SK-N-SH treated with all-trans-retinoic acid at 6 μM for 48 hours (cell line): ENCODE data around the gene CCDC32.

Experiments
- ATAC-seq: fragments of 200-7000 bp; cut with Tn5 transposase; 3 replicates; pipeline ENCODE4 v1.9.1; 2020; ENCODE audit warnings: mild to moderate bottlenecking, moderate library complexity
- BACH2 ChIP-seq: fragments of 250-450 bp; sonication (Bioruptor Pico); IDR thresholded peaks from 2 replicates; pipeline ENCODE4 v1.9.0; 2021; ENCODE audit warnings: mild to moderate bottlenecking, borderline replicate concordance
- CREB5 ChIP-seq: fragments of 250-450 bp; sonication (Bioruptor Pico); IDR thresholded peaks from 2 replicates; pipeline ENCODE4 v1.5.1; 2020; ENCODE audit warnings: low read depth, mild to moderate bottlenecking, moderate library complexity
- CSDC2 ChIP-seq: fragments of 250-450 bp; sonication (Bioruptor Pico); IDR thresholded peaks from 2 replicates; pipeline ENCODE4 v1.5.0; 2020; ENCODE audit warnings: mild to moderate bottlenecking, moderate library complexity
- CSRNP3 ChIP-seq: fragments of 250-450 bp; sonication (Bioruptor Pico); IDR thresholded peaks from 2 replicates; pipeline ENCODE4 v1.5.1; 2021; ENCODE audit warnings: mild to moderate bottlenecking, moderate library complexity
- ESRRG ChIP-seq: fragments of 250-450 bp; sonication (Bioruptor Pico); IDR thresholded peaks from 2 replicates; pipeline ENCODE4 v1.6.1; 2021; ENCODE audit warnings: mild to moderate bottlenecking
- GLIS3 ChIP-seq: fragments of 250-450 bp; sonication (Bioruptor Pico); IDR thresholded peaks from 2 replicates; pipeline ENCODE4 v1.5.0; 2020; ENCODE audit warnings: mild to moderate bottlenecking, moderate library complexity
- ISL1 ChIP-seq: fragments of 250-450 bp; sonication (Bioruptor Pico); IDR thresholded peaks from 2 replicates; pipeline ENCODE4 v2.1.2; 2022; ENCODE audit warnings: mild to moderate bottlenecking, moderate library complexity
- PATZ1 ChIP-seq: fragments of 250-450 bp; sonication (Bioruptor Pico); IDR thresholded peaks from 2 replicates; pipeline ENCODE4 v1.8.0; 2020; ENCODE audit warnings: mild to moderate bottlenecking, moderate library complexity, borderline replicate concordance
- POU6F1 ChIP-seq: fragments of 250-450 bp; sonication (Bioruptor Pico); IDR thresholded peaks from 2 replicates; pipeline ENCODE4 v1.8.0; 2021; ENCODE audit warnings: low read depth, mild to moderate bottlenecking, moderate library complexity, borderline replicate concordance
- PPARA ChIP-seq: fragments of 250-450 bp; sonication (Bioruptor Pico); IDR thresholded peaks from 2 replicates; pipeline ENCODE4 v1.5.0; 2020; ENCODE audit warnings: mild to moderate bottlenecking, borderline replicate concordance
- SNAI2 ChIP-seq: fragments of 250-450 bp; sonication (Bioruptor Pico); IDR thresholded peaks from 2 replicates; pipeline ENCODE4 v1.5.0; 2020; ENCODE audit warnings: mild to moderate bottlenecking, moderate library complexity
- TOX ChIP-seq: fragments of 250-450 bp; sonication (Bioruptor Pico); IDR thresholded peaks from 2 replicates; pipeline ENCODE4 v1.8.0; 2021; ENCODE audit warnings: mild to moderate bottlenecking, moderate library complexity, borderline replicate concordance
- TSHZ2 ChIP-seq: fragments of 250-450 bp; sonication (Bioruptor Pico); IDR thresholded peaks from 2 replicates; pipeline ENCODE4 v1.5.0; 2020; ENCODE audit warnings: mild to moderate bottlenecking, moderate library complexity
- ZC3H10 ChIP-seq: fragments of 250-450 bp; sonication (Bioruptor Pico); IDR thresholded peaks from 2 replicates; pipeline ENCODE4 v1.5.1; 2021; ENCODE audit warnings: mild to moderate bottlenecking, moderate library complexity
- ZFP3 ChIP-seq: fragments of 250-450 bp; sonication (Bioruptor Pico); IDR thresholded peaks from 2 replicates; pipeline ENCODE4 v1.5.0; 2020; ENCODE audit warnings: mild to moderate bottlenecking, moderate library complexity
- ZNF565 ChIP-seq: fragments of 450-650 bp; formaldehyde crosslinking; conservative IDR thresholded peaks from 2 replicates; pipeline ENCODE4 v1.5.0; 2020; ENCODE audit warnings: low read depth, mild to moderate bottlenecking, moderate library complexity
- ZNF70 ChIP-seq: fragments of 450-650 bp; formaldehyde crosslinking; IDR thresholded peaks from 2 replicates; pipeline ENCODE4 v1.5.0; 2020; ENCODE audit warnings: mild to moderate bottlenecking, moderate library complexity
- ZNF8 ChIP-seq: fragments of 450-650 bp; formaldehyde crosslinking; IDR thresholded peaks from 2 replicates; pipeline ENCODE4 v1.5.0; 2020; ENCODE audit warnings: mild to moderate bottlenecking, moderate library complexity

Gene CCDC32

GRCh38 chr15:40549894-40550293 lies 14.9 kb downstream of the CCDC32 start (continued):
- TF ChIP-seq TSHZ2: no peak

- TF ChIP-seq ISL1 (CRISPR knock-in tag) (no peak), TOX (no peak)
- no peak for ATAC-seq
These were observed 16.2 kb downstream of the CCDC32 start for GRCh38 chr15:40548610-40549009.

- no peak for TF ChIP-seq CSDC2 (CRISPR knock-in tag)
- no peak for TF ChIP-seq ZC3H10 (CRISPR knock-in tag)
- TF ChIP-seq POU6F1 (CRISPR knock-in tag): no peak
- no peak for TF ChIP-seq ESRRG
- no peak for TF ChIP-seq ZNF8 (CRISPR knock-in tag)
- no peak for TF ChIP-seq SNAI2
- TF ChIP-seq PPARA: no peak
- TF ChIP-seq PATZ1 (CRISPR knock-in tag): no peak
- TF ChIP-seq CREB5 (CRISPR knock-in tag): no peak
- no peak for TF ChIP-seq TSHZ2
- TF ChIP-seq ISL1 (CRISPR knock-in tag): no peak
- TF ChIP-seq ZFP3 (CRISPR knock-in tag): no peak
- TF ChIP-seq BACH2 (CRISPR knock-in tag): no peak
- TF ChIP-seq, all 23 proteins: peak for 0
- no peak for ATAC-seq
These were observed 19.4 kb downstream of the CCDC32 start for GRCh38 chr15:40545457-40545856.

- no peak for ATAC-seq
- TF ChIP-seq POU6F1 (CRISPR knock-in tag): no peak
- TF ChIP-seq CSDC2 (CRISPR knock-in tag): no peak
- TF ChIP-seq CSRNP3 (CRISPR knock-in tag): no peak
- TF ChIP-seq PPARA: no peak
- no peak for TF ChIP-seq BACH2 (CRISPR knock-in tag)
- TF ChIP-seq CREB5 (CRISPR knock-in tag): no peak
- TF ChIP-seq ZNF70 (CRISPR knock-in tag): no peak
- no peak for TF ChIP-seq ZC3H10 (CRISPR knock-in tag)
- no peak for TF ChIP-seq ESRRG
- no peak for TF ChIP-seq SNAI2
- TF ChIP-seq GLIS3: no peak
- no peak for TF ChIP-seq ZNF565 (CRISPR knock-in tag)
These were observed 21.1 kb downstream of the CCDC32 start for GRCh38 chr15:40543631-40544294.
